Measurements from ENCODE around the gene FUZ. TPM values are rescaled to one million over a fixed set of nuclear protein-coding genes. Genes with fewer than 3 reads are reported as not detected.

Gene FUZ
- total and polyA plus RNA-seq, 2 of the 4 experiments (the other 2 are of a cell fraction), result 12.1 to 14.3 TPM

GRCh38 chr19:49788857-49789256 is 24.2 kb downstream of the FUZ start:
- no peak for TF ChIP-seq RFX5 (IDR thresholded peaks at IDR 0.05; ENCODE audit: low read depth, low read length)
- no peak for TF ChIP-seq MXI1 (IDR thresholded peaks at IDR 0.05; ENCODE audit: borderline replicate concordance, low read depth, low read length)
- TF ChIP-seq MAFK (IDR thresholded peaks at IDR 0.05; ENCODE audit: low read depth, low read length), result no peak
- no peak for TF ChIP-seq NFE2L2 (IDR thresholded peaks at IDR 0.05; ENCODE audit: low read depth, low read length)
- no peak for TF ChIP-seq SMC3 (IDR thresholded peaks at IDR 0.05; ENCODE audit: low read depth, low read length)
- TF ChIP-seq RAD21 (IDR thresholded peaks at IDR 0.05; ENCODE audit: low read length), result no peak
- TF ChIP-seq, protein P1, sequence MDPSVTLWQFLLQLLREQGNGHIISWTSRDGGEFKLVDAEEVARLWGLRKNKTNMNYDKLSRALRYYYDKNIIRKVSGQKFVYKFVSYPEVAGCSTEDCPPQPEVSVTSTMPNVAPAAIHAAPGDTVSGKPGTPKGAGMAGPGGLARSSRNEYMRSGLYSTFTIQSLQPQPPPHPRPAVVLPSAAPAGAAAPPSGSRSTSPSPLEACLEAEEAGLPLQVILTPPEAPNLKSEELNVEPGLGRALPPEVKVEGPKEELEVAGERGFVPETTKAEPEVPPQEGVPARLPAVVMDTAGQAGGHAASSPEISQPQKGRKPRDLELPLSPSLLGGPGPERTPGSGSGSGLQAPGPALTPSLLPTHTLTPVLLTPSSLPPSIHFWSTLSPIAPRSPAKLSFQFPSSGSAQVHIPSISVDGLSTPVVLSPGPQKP (IDR thresholded peaks at IDR 0.05; ENCODE audit: borderline replicate concordance, low read depth, low read length), result no peak
- no peak for TF ChIP-seq USF2 (IDR thresholded peaks at IDR 0.05; ENCODE audit: low read depth, low read length)
- no peak for TF ChIP-seq CEBPB (IDR thresholded peaks at IDR 0.05; ENCODE audit: low read depth, low read length)
- no peak for TF ChIP-seq BHLHE40 (IDR thresholded peaks at IDR 0.05; ENCODE audit: low read depth, low read length)
- no peak for TF ChIP-seq FOS (IDR thresholded peaks at IDR 0.05; ENCODE audit: low read depth, low read length)
- no peak for TF ChIP-seq POLR2A (IDR thresholded peaks at IDR 0.05; ENCODE audit: low read depth, low read length)
- TF ChIP-seq MAZ (IDR thresholded peaks at IDR 0.05; ENCODE audit: borderline replicate concordance, low read depth, low read length), result no peak
- no peak for TF ChIP-seq RCOR1 (IDR thresholded peaks at IDR 0.05; ENCODE audit: insufficient replicate concordance, low read length)
- TF ChIP-seq, protein P2, sequence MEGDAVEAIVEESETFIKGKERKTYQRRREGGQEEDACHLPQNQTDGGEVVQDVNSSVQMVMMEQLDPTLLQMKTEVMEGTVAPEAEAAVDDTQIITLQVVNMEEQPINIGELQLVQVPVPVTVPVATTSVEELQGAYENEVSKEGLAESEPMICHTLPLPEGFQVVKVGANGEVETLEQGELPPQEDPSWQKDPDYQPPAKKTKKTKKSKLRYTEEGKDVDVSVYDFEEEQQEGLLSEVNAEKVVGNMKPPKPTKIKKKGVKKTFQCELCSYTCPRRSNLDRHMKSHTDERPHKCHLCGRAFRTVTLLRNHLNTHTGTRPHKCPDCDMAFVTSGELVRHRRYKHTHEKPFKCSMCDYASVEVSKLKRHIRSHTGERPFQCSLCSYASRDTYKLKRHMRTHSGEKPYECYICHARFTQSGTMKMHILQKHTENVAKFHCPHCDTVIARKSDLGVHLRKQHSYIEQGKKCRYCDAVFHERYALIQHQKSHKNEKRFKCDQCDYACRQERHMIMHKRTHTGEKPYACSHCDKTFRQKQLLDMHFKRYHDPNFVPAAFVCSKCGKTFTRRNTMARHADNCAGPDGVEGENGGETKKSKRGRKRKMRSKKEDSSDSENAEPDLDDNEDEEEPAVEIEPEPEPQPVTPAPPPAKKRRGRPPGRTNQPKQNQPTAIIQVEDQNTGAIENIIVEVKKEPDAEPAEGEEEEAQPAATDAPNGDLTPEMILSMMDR (conservative IDR thresholded peaks at IDR 0.05; ENCODE audit: low read depth, low read length), result no peak
- no peak for TF ChIP-seq CHD1 (IDR thresholded peaks at IDR 0.05; ENCODE audit: low read depth, low read length)
- peaks cover 7% of the 10 kb centered on the region for H3K4me1 ChIP-seq (ENCODE audit: control insufficient read depth, insufficient read depth, low read length)
- intact Hi-C loops (cut with micrococcal nuclease) (no loop called here), dilution Hi-C loops (cut with HindIII; ENCODE audit: low sequenced_read_pairs, unreplicated experiment) (no loop called here), in situ Hi-C loops (cut with MboI; ENCODE audit: low sequenced_read_pairs) (no loop called here)
- H3K27me3 ChIP-seq (ENCODE audit: control insufficient read depth, insufficient read depth, low read length), result no peaks in the 10 kb centered on the region
- H2AFZ ChIP-seq (replicated peaks; ENCODE audit: low read length, poor library complexity), result no peak overlapping the region
- no peak overlapping the region for H3K9ac ChIP-seq (ENCODE audit: low read depth, low read length)
- peaks cover 15 to 54% of the 10 kb centered on the region in 2 experiments for H3K79me1 ChIP-seq (ENCODE audit: low read depth in 1 of 2, low read length in 2 of 2)
- H3K4me2 ChIP-seq (ENCODE audit: low read depth, low read length), result no peak overlapping the region
- H3K4me3 ChIP-seq (ENCODE audit: insufficient read depth, low read depth, low read length), result no peak overlapping the region
- no peak overlapping the region for H2BK20ac ChIP-seq (ENCODE audit: low read depth, low read length)
- H2BK5ac ChIP-seq (ENCODE audit: low read depth, low read length, poor library complexity, severe bottlenecking), result no peak overlapping the region
- no peak overlapping the region for H3K4ac ChIP-seq (ENCODE audit: low read depth, low read length)
- ChIA-PET CTCF (no interaction called here), POLR2A (ENCODE audit: unreplicated experiment) (no interaction called here)
- H2BK120ac ChIP-seq (ENCODE audit: low read depth, low read length), result no peak overlapping the region
- H3K23ac ChIP-seq (ENCODE audit: low read depth, low read length), result no peak overlapping the region
- no peak overlapping the region for H2AK5ac ChIP-seq (ENCODE audit: low read depth, low read length)
- DNase-seq (no peak), ATAC-seq (ENCODE audit: low read depth) (no peak)
- peaks cover 7% of the 10 kb centered on the region; the same call in 1 of the 2 replicates for H3K9me1 ChIP-seq (ENCODE audit: insufficient read depth, low read length)
- H4K8ac ChIP-seq (ENCODE audit: low read depth in 2 of 2, low read length in 2 of 2), result no peak overlapping the region
- peaks cover 28% of the 10 kb centered on the region for H4K20me1 ChIP-seq (ENCODE audit: insufficient read depth, low read length)
- no peak overlapping the region for H2AK9ac ChIP-seq (replicated peaks; ENCODE audit: low read depth, low read length, poor library complexity)
- no peaks in the 10 kb centered on the region for H3K9me3 ChIP-seq (ENCODE audit: control insufficient read depth, insufficient read depth, low read length)
- no peak overlapping the region for H4K91ac ChIP-seq (ENCODE audit: insufficient read depth, low read depth, low read length)
- 96% methylated on average over 9 of the region's 10 CpGs; no CpG with 5 or more reads in 1 of the 2 experiments for WGBS, 2 experiments (ENCODE audit: extremely low coverage in 2 of 2, insufficient read length in 1 of 2)
- no peak overlapping the region for H3K27ac ChIP-seq (ENCODE audit: insufficient read depth, low read length)
- BruUV-seq (replicated peaks), result no TSS peak
- no peak overlapping the region for H2BK15ac ChIP-seq (ENCODE audit: low read depth, low read length)
- no peak overlapping the region for H3K18ac ChIP-seq (ENCODE audit: low read depth, low read length)
- no peak overlapping the region for H3K56ac ChIP-seq (ENCODE audit: extremely low read depth, insufficient read depth, low read length)
- peaks cover 47% of the 10 kb centered on the region for H3K36me3 ChIP-seq (ENCODE audit: control insufficient read depth, insufficient read depth, low read length)
- no peak overlapping the region for H3K14ac ChIP-seq (replicated peaks; ENCODE audit: low read depth, low read length)
- H4K5ac ChIP-seq (ENCODE audit: low read depth, low read length), result no peak overlapping the region

Measured in IMR-90 (cell line).